IPS DF 4.7 (cell line): ENCODE results near the gene ZNF630.
"Not testable (repeated sequence)": the region's sequence is repeated elsewhere in the genome, so short reads cannot be mapped to it uniquely, and the experiment has no call there.

Experiments used
- DNase-seq: peaks from one replicate; pipeline ENCODE4 v3.0.0-alpha.2; 2013; ENCODE audit warnings: low spot score; ENCODE audit errors: extremely low read depth

The ZNF630 gene

GRCh38 chrX:48071064-48071985 is at the start of gene ZNF630:
Gene ZNF630 (minus strand): TSS chrX:48071640. CDS start chrX:48066886, 4,754 bp downstream.
- no peak for DNase-seq

DNA sequence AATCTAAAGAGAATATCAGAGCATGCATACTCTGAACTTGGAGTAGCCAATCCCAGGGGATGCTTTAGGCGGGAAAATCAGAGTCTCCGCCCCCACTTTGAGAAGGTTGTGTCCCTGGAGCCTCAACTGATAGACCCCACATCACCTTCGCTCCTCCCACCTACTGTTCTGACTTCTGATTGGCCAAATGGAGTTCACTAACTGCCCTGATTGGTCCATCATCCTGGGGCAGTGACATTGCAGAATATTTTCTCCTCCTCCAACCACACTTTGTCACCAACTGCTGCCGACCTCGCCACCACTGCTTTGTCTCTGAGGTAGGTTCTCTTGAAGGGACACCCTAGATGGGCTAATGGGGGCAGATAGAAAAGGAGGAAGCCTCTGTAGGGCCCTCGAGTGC is 36.3 kb upstream of the ZNF630 start:
- DNase-seq, result no peak

GRCh38 chrX:48102874-48103374 is 31.5 kb upstream of the ZNF630 start:
- DNase-seq, result no peak

- no peak for DNase-seq
These were observed 30.0 kb upstream of the ZNF630 start for GRCh38 chrX:48101443-48101842.

GRCh38 chrX:48092558-48092957 is 21.1 kb upstream of the ZNF630 start:
- DNase-seq, result not testable (repeated sequence)

- no peak for DNase-seq
These were observed 18.7 kb upstream of the ZNF630 start for GRCh38 chrX:48090123-48090522.

DNA sequence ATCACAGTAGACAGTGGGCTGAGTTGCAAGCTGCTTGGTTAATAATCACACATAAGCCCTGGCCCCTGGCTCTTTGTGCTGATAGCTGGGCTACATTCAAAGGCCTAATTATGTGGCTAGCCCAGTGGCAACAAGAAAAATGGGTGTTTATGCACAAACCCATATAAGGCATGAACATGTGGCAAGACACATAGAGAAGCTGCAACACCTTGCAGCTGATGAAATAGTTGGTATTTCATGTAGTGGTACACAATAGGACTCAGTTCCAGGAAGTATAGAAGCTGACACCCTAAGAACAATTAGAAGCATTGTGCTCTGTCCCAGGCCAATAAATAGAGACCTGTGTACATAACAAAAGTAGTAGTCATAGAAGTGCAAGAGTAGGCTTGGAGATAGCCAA is 14.6 kb upstream of the ZNF630 start:
- no peak for DNase-seq

DNA sequence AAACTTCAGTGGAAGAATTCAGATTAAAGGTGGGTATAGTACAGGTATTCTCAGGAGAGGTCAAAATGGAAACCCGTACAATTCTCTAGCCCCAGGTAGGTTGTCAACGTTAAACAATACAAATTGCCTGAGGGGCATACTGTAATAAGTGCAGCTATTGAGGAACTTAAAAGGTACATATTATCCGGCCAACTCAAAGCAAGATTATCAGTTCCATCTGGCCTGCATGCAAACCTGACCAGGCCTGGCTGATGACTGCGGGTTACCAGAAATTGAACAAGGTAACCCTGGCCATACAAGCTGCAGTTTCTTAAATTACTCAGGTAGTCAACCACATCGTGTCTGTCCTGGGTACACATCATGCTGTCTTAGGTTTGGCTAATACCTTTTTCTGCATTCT is 12.3 kb upstream of the ZNF630 start:
- no peak for DNase-seq

GRCh38 chrX:48083212-48083611 is 11.8 kb upstream of the ZNF630 start:
- DNase-seq, result no peak

- no peak for DNase-seq
These were observed 4.9 kb upstream of the ZNF630 start for GRCh38 chrX:48076343-48076742.

DNA sequence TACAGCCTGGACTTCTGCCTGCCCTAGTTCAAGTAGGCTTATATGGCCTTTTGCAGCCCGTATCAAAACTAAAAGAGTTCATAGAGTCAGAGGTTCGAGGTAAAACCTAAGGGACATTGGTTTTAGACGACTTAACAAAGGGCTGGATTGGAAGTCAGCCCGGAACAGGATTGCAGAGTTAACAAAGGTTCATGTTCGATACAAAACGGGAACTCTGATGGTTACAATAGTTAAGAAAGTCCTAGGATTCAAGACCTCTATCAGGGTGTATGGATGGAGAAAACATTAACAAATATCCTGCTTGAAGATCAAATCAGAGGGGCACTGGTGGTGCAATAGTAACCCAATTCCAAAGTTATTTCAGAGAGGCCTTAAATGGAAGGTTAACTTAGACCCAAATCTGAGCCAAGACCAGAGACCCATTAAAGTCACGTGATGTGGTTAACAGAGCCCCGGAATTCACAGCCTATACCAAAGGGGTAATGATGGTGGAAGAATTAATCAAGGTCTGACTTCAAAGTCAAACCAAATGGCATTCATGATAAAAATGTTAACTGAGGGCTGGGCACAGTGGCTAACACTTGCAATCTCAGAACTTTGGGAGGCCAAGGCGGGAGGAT is 656 bp upstream of the ZNF630 start:
- DNase-seq, result no peak

GRCh38 chrX:48068096-48068887 is 3.1 kb downstream of the ZNF630 start:
- no peak for DNase-seq

DNA sequence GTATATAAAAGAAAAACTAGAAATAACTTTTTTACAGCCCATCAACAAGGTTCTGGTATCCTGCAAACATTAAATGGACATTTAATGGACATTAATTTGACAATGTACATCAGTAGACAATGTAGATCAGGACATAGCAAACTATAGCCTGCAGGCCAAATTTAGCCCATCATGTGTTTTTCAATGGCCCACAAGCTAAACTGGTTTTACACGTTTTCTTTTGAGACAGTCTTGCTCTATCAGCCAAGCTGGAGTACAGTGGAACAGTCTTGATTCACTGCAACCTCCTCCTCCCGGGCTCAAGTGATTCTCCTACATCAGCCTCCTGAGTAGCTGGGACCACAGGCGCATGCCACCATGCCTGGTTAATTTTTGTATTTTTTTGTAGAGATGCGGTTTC is 7.2 kb downstream of the ZNF630 start:
- DNase-seq, result no peak

GRCh38 chrX:48059296-48059639 is 12.2 kb downstream of the ZNF630 start:
- DNase-seq, result no peak

GRCh38 chrX:48058621-48059295 is 12.7 kb downstream of the ZNF630 start:
- no peak for DNase-seq

GRCh38 chrX:48046846-48047245 is 24.6 kb downstream of the ZNF630 start:
- no peak for DNase-seq

- no peak for DNase-seq
These were observed 25.8 kb downstream of the ZNF630 start for GRCh38 chrX:48045410-48046311.

DNA sequence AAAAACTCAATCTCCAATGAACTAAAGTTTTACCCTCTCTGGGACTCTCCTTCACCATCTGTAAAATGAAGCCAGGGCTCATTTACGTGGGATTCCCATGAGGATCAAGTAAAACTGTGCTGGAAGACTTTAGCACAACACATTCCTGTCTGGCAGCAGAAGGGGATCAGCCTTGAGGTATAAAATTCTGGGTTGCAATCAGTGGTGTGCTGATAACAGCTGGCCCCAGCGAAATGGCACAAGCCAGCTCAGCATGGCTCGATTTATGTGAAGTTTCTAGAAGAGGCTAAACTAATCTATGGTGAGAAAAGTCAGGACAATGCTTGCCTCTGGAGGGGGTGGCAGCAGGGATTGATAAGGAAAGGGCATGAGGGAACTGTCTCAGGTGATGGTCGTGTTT is 28.4 kb downstream of the ZNF630 start:
- no peak for DNase-seq

- no peak for DNase-seq
These were observed 35.5 kb downstream of the ZNF630 start for GRCh38 chrX:48035891-48036290.

- DNase-seq, result not testable (repeated sequence)
These were observed 40.7 kb downstream of the ZNF630 start for GRCh38 chrX:48030641-48031173.
